GM12891 (cell line): Measurements from ENCODE around the gene C2orf80.
"Not testable (repeated sequence)": the region's sequence is repeated elsewhere in the genome, so short reads cannot be mapped to it uniquely, and the experiment has no call there.

Experiments
- DNase-seq: peaks from one replicate; pipeline ENCODE4 v3.0.0; 2011; ENCODE audit warnings: low spot score; ENCODE audit not compliant: insufficient read length
- FAIRE-seq: peaks from 2 replicates; lab custom pipeline; 2011; peaks lifted over from hg19 to GRCh38; lab: Jason Lieb, UNC
- PAX5 ChIP-seq: IDR thresholded peaks from 2 replicates; pipeline ENCODE4 v1.6.1; 2011; ENCODE audit warnings: low read length, moderate library complexity, mild to moderate bottlenecking; ENCODE audit not compliant: insufficient read depth, severe bottlenecking
- POLR2A ChIP-seq: IDR thresholded peaks from 2 replicates; pipeline ENCODE4 v1.6.1; 2011; ENCODE audit warnings: low read depth, low read length, control low read depth
- POLR2AphosphoS5 ChIP-seq: IDR thresholded peaks from 2 replicates; pipeline ENCODE4 v1.6.1; 2011; ENCODE audit warnings: low read depth, low read length, control low read depth
- POU2F2 ChIP-seq: IDR thresholded peaks from 2 replicates; pipeline ENCODE4 v1.6.1; 2011; ENCODE audit warnings: low read depth, mild to moderate bottlenecking, control low read depth, low read length, moderate library complexity
- SPI1 ChIP-seq: IDR thresholded peaks from 2 replicates; pipeline ENCODE4 v1.6.1; 2011; ENCODE audit warnings: low read depth, low read length, control low read depth
- TAF1 ChIP-seq: IDR thresholded peaks from 2 replicates; pipeline ENCODE4 v1.6.1; 2011; ENCODE audit warnings: low read depth, low read length, control low read depth

C2orf80 gene

DNA sequence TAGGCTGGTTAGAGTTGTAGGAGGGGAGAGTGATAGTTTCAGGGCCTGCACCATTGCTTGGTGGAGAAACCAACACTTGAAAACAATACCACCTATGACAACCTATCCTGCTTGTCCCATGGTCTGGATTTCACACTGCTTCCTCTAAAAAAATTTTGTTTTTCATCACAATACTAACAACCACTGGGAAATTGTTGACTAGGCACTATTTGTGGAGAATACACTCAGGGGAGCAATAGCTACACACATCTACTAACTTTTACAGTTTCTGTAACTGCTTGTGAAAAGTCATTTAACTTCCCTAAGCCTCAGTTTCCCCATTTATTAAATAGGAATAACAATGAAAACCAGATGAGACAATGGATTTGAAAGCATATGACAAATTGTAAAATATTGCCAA, 39.7 kb downstream of the C2orf80 start:
- FAIRE-seq: no peak
- TF ChIP-seq SPI1 (no peak), POLR2A (no peak), TAF1 (no peak), POLR2AphosphoS5 (no peak), PAX5 (no peak), POU2F2 (no peak)
- DNase-seq: no peak

DNA sequence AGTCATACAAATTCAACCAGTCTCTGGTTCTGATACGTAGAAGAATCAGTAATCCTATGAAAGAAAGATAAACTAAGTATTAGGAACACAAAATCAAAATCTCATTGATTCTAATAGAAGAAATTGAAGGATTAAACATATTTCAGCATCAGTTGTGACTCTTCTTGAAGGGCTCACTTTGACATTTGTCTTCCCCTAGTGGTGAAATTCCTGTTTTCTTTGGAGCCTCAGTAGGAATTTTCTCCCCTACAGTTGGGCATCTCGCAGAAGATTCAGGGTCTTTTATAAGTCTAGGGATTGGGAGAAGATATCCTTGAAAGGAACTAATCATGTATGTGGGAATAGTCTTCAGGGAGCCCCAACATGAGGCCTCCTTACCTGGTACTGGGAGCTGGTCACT, 41.0 kb downstream of the C2orf80 start:
- no peak for TF ChIP-seq TAF1
- TF ChIP-seq POLR2A: no peak
- no peak for TF ChIP-seq POLR2AphosphoS5
- no peak for TF ChIP-seq PAX5
- no peak for TF ChIP-seq POU2F2
- no peak for TF ChIP-seq SPI1
- DNase-seq (no peak), FAIRE-seq (no peak)

DNA sequence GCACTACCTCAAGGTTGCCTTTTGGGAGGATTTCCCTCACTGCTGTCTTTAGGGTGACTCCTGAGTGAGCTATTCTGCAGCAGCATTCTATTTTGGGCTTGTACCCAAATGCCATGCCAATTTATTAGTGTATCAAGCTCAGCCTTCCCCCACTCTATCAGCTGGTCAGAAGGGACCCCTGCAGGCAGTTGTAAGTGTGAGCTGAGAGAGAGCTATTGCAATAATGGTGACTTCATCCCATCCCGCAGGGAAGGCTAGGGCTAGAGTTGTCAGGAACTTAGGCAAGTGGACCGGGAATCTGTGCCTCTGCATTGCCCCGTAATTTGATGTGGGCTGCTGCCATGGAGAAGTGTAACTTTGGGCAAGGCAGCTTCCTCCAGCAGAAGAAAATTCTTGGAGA, 42.1 kb downstream of the C2orf80 start:
- DNase-seq (no peak), FAIRE-seq (no peak)
- TF ChIP-seq PAX5 (no peak), TAF1 (no peak), POLR2AphosphoS5 (no peak), POU2F2 (no peak), SPI1 (no peak), POLR2A (no peak)

DNA sequence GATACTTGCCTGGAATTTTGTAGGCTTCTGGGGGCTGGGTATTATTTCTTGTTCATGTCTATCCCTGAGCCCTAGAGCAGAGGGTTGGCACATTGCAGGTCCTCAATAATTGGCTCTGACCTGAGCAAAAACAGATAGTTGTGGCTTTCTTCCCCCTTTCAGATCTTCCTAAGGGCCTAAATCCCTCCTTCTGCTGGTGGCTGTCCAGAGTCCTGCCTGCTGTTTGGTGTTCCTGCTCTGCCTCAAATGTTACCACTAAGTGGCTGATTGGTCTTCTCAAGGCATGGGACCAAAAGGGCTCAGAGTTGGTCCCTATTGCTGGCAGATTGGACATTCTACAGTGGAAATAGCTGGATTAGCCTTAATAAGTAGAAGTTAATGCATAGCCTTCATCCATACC, 42.8 kb downstream of the C2orf80 start:
- FAIRE-seq: no peak

DNA sequence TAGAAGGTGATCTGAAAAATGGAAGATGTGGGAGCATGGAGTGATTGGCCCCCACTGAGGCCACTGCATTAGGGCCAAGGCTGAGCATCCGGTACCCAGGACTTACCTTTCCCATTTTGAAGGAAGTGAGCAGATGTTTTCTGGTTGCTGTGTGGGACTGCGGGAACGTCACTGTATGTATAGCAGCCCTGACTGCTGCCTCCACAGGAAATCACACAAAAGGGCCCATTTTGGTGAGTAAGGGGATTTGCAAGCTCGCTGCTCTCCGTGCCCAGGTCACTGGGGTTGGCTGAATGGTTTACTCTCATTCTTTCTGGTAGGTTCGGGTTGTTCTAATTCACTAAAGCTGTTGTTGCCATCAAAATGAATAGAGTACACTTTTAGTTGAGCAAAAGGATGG, 43.8 kb downstream of the C2orf80 start, which contains the start of gene CRYGB:
Gene CRYGB, minus strand, starts transcription at position 153 of the 400 bp plus-strand sequence. Its CDS starts 38 bp downstream, at position 115.
- DNase-seq (no peak), FAIRE-seq (no peak)
- TF ChIP-seq PAX5 (no peak), POU2F2 (no peak), POLR2A (no peak), SPI1 (no peak), TAF1 (no peak), POLR2AphosphoS5 (no peak)

More for the DNA sequence above, 42.8 kb downstream of the C2orf80 start:
- DNase-seq: no peak
- TF ChIP-seq SPI1 (no peak), PAX5 (no peak), TAF1 (no peak), POU2F2 (no peak)

DNA sequence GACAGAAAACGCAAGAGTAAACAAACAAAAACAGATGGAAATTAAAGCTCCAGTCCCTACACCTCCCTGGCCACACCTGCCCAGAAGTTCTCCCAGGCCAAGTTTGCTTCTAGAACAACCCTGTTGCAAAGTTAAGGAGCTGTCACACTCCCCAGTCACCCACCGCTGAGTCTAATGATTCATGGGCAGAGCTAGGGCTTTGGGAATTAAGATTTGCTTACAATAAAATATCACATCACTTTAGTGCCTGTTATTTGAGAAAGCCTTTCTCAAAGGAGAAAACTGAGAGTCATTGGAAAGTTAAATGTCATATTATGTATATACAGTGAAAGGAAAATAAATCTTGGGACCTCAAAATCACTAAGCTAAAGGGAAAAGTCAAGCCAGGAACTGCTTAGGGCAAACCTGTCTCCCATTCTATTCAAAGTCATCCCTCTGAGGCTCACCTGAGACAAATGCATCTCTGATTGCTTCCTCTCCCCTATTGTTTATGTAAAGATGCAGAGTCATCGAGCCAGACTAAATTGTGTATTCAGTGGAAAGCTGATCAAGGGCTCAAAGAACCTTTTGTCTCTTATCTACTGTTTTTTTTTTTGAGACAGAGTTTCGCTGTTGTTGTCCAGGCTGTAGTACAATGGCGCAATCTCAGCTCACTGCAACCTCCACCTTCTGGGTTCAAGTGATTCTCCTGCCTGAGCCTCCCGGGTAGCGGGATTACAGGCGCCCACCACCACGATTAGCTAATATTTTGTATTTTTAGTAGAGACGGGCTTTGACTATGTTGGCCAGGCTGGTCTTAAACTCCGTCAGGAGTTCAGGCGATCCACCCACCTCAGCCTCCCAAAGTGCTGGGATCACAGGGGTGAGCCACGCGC, 46.7 kb downstream of the C2orf80 start:
- TF ChIP-seq TAF1: no peak
- no peak for TF ChIP-seq POLR2AphosphoS5
- no peak for TF ChIP-seq PAX5
- TF ChIP-seq SPI1: no peak
- TF ChIP-seq POU2F2: no peak
- no peak for TF ChIP-seq POLR2A
- FAIRE-seq: no peak
- no peak for DNase-seq

DNA sequence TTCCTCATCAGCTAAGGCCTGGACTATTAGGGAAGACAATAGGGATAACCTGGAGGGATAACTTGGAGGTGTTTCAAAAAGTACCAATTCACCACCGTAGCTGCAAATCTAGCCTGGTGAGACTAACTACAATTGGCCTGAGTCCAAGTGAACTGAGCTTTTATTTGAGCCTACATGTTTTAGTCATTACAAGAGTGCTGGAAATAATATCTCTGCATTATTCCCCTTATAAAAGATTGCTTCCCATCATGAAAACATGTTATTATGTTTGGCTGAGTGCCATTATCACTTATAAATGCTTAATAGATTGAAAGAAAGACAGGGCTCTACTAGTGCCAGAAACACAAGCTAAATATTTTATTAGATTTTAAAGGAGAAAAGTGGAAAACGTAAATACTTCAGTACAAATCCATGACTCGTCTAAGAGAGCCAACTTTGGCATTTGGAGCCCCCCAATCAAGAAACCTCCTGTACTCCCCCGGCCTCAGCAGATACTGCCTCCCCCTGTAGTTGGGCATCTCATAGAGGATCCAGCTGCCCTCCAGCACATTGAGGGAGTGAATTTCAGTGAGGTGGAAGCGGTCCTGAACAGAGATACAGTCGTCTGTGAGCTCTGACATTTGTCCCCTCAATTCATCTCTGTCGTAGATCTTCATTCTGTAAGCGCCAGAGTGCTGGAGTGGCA, 47.4 kb downstream of the C2orf80 start:
- no peak for DNase-seq
- FAIRE-seq: no peak
- TF ChIP-seq POLR2AphosphoS5: no peak
- no peak for TF ChIP-seq POU2F2

DNA sequence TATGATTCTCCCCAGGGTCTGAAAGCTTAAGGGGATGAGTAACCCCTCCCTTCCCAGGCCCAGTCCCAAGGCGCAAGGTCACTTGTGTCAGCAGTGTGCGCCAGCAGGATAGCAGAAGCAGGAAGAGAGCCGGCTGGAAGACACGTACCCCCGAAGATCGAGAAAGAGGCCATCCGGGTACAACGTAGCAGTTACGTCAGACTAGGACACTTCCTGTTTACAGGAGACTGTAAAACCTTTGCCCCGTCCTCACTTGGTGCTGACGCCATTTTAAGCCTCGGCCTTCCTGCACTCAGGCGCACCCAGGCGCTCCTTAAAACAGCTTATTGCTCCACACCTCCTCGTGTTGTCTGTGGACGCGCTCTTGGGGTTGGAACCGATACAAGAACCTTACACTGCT, 50.4 kb downstream of the C2orf80 start:
- TF ChIP-seq POLR2AphosphoS5: no peak
- no peak for TF ChIP-seq TAF1
- TF ChIP-seq POLR2A: no peak
- TF ChIP-seq POU2F2: no peak
- no peak for TF ChIP-seq PAX5
- TF ChIP-seq SPI1: no peak
- FAIRE-seq: no peak
- no peak for DNase-seq

DNA sequence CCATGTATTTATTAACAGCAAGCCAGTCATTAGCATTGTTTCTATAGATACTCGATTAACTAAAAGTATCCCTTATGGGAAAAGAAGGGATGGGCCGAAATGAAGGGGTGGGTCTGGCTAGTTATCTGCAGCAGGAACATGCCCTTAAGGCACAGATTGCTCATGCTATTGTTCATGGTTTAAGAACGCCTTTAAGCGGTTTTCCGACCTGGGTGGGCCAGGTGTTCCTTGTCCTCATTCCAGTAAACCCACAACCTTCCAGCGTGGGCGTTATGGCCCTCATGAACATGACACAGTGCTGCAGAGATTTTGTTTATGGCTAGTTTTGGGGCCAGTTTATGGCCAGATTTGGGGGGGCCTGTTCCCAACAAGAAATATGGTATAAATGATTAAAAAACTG, 51.5 kb downstream of the C2orf80 start:
- DNase-seq, FAIRE-seq: not testable (repeated sequence)
